HG02588 (cell line): Measurements from ENCODE around the gene DBI.
"Not testable (repeated sequence)": the region's sequence is repeated elsewhere in the genome, so short reads cannot be mapped to it uniquely, and the experiment has no call there.

Experiments used
- ATAC-seq: cut with Tn5 transposase; IDR thresholded peaks from one replicate; pipeline ENCODE4 v1.9.1; 2021; ENCODE audit warnings: mild to moderate bottlenecking, moderate library complexity; ENCODE audit not compliant: unreplicated experiment

Gene DBI

GRCh38 chr2:119364798-119365197 lies 2.0 kb upstream of the DBI start:
- no peak for ATAC-seq

- no peak for ATAC-seq
Observed at GRCh38 chr2:119365436-119365835, 1.3 kb upstream of the DBI start.

GRCh38 chr2:119366161-119366648 lies 572 bp upstream of the DBI start:
- no peak for ATAC-seq

- ATAC-seq: peak; percentile 31
Observed at GRCh38 chr2:119367472-119368099, 809 bp downstream of the DBI start.

- no peak for ATAC-seq
Observed at GRCh38 chr2:119369845-119370244, 3.1 kb downstream of the DBI start.

GRCh38 chr2:119371111-119371510 lies 4.3 kb downstream of the DBI start:
- no peak for ATAC-seq

- ATAC-seq: no peak
Observed at GRCh38 chr2:119372778-119373568, 6.2 kb downstream of the DBI start.

GRCh38 chr2:119373907-119374745 lies 7.3 kb downstream of the DBI start:
- ATAC-seq: not testable (repeated sequence)

GRCh38 chr2:119376406-119376805 lies 9.6 kb downstream of the DBI start:
- ATAC-seq: not testable (repeated sequence)

- no peak for ATAC-seq
Observed at GRCh38 chr2:119376810-119377209, 10.0 kb downstream of the DBI start.

GRCh38 chr2:119377294-119377992 lies 10.7 kb downstream of the DBI start:
- ATAC-seq: no peak

GRCh38 chr2:119377993-119378345 lies 11.2 kb downstream of the DBI start:
- no peak for ATAC-seq

- no peak for ATAC-seq
Observed at GRCh38 chr2:119378566-119378965, 11.8 kb downstream of the DBI start.

GRCh38 chr2:119383410-119384140 lies 16.8 kb downstream of the DBI start:
- ATAC-seq: no peak

GRCh38 chr2:119384971-119385370 lies 18.2 kb downstream of the DBI start:
- ATAC-seq: no peak

- ATAC-seq: no peak
Observed at GRCh38 chr2:119385466-119385865, 18.7 kb downstream of the DBI start.

- peak; percentile 90 for ATAC-seq
Observed at GRCh38 chr2:119387381-119388129, 20.8 kb downstream of the DBI start.

GRCh38 chr2:119389615-119390306 lies 23.0 kb downstream of the DBI start:
- ATAC-seq: no peak
